ENCODE measurements around the gene AQP12B.

Gene AQP12B

GRCh38 chr2:240712121-240712520 lies 29.4 kb upstream of the AQP12B start:
- peaks cover 10% of the 10 kb centered on the region for H3K4me1 Mint-ChIP-seq
- peaks cover 21% of the 10 kb centered on the region for H3K27me3 Mint-ChIP-seq (ENCODE audit: low read depth)
- H3K27ac Mint-ChIP-seq = no peak overlapping the region
- TF ChIP-seq CTCF (IDR thresholded peaks at IDR 0.05; ENCODE audit: unreplicated experiment in 3 of 3) = no peak
- H3K9me3 Mint-ChIP-seq = peaks cover 3% of the 10 kb centered on the region
- H3K36me3 Mint-ChIP-seq (ENCODE audit: low read depth) = no peaks in the 10 kb centered on the region
- H3K4me3 Mint-ChIP-seq = no peak overlapping the region

- Mint-ChIP-seq H3K4me1 (peaks cover 10% of the 10 kb centered on the region), H3K27ac (no peak overlapping the region), H3K27me3 (ENCODE audit: low read depth) (peaks cover 22% of the 10 kb centered on the region), H3K4me3 (no peak overlapping the region), H3K36me3 (ENCODE audit: low read depth) (no peaks in the 10 kb centered on the region), H3K9me3 (peaks cover 3% of the 10 kb centered on the region)
- no peak for TF ChIP-seq CTCF (IDR thresholded peaks at IDR 0.05; ENCODE audit: unreplicated experiment in 3 of 3)
These were observed 29.0 kb upstream of the AQP12B start for GRCh38 chr2:240711701-240712100.

- Mint-ChIP-seq H3K36me3 (ENCODE audit: low read depth) (no peaks in the 10 kb centered on the region), H3K9me3 (peaks cover 3% of the 10 kb centered on the region), H3K4me1 (peaks cover 10% of the 10 kb centered on the region), H3K27ac (no peak overlapping the region), H3K4me3 (no peak overlapping the region), H3K27me3 (ENCODE audit: low read depth) (peaks cover 22% of the 10 kb centered on the region)
- TF ChIP-seq CTCF (IDR thresholded peaks at IDR 0.05; ENCODE audit: unreplicated experiment in 3 of 3) = no peak
These were observed 28.6 kb upstream of the AQP12B start for GRCh38 chr2:240711296-240711695.

GRCh38 chr2:240708457-240708856 lies 25.8 kb upstream of the AQP12B start:
- H3K4me3 Mint-ChIP-seq = no peak overlapping the region
- peaks cover 21% of the 10 kb centered on the region for H3K27me3 Mint-ChIP-seq (ENCODE audit: low read depth)
- TF ChIP-seq CTCF (IDR thresholded peaks at IDR 0.05; ENCODE audit: unreplicated experiment in 3 of 3) = no peak
- H3K27ac Mint-ChIP-seq = no peak overlapping the region
- H3K4me1 Mint-ChIP-seq = peaks cover 15% of the 10 kb centered on the region
- peaks cover 3% of the 10 kb centered on the region for H3K9me3 Mint-ChIP-seq
- no peaks in the 10 kb centered on the region for H3K36me3 Mint-ChIP-seq (ENCODE audit: low read depth)

- Mint-ChIP-seq H3K27ac (no peak overlapping the region), H3K36me3 (ENCODE audit: low read depth) (no peaks in the 10 kb centered on the region), H3K4me3 (no peak overlapping the region), H3K27me3 (ENCODE audit: low read depth) (peaks cover 23% of the 10 kb centered on the region), H3K9me3 (peaks cover 3% of the 10 kb centered on the region), H3K4me1 (peaks cover 15% of the 10 kb centered on the region)
- no peak for TF ChIP-seq CTCF (IDR thresholded peaks at IDR 0.05; ENCODE audit: unreplicated experiment in 3 of 3)
These were observed 25.1 kb upstream of the AQP12B start for GRCh38 chr2:240707821-240708220.

- peaks cover 26% of the 10 kb centered on the region for H3K27me3 Mint-ChIP-seq (ENCODE audit: low read depth)
- no peak overlapping the region for H3K4me3 Mint-ChIP-seq
- no peak for TF ChIP-seq CTCF (IDR thresholded peaks at IDR 0.05; ENCODE audit: unreplicated experiment in 3 of 3)
- peaks cover 15% of the 10 kb centered on the region for H3K4me1 Mint-ChIP-seq
- no peaks in the 10 kb centered on the region for H3K36me3 Mint-ChIP-seq (ENCODE audit: low read depth)
- H3K9me3 Mint-ChIP-seq = peaks cover 3% of the 10 kb centered on the region
- no peak overlapping the region for H3K27ac Mint-ChIP-seq
These were observed 24.5 kb upstream of the AQP12B start for GRCh38 chr2:240707043-240707756.
